ENCODE data around the gene KCNA5.

KCNA5 gene

DNA sequence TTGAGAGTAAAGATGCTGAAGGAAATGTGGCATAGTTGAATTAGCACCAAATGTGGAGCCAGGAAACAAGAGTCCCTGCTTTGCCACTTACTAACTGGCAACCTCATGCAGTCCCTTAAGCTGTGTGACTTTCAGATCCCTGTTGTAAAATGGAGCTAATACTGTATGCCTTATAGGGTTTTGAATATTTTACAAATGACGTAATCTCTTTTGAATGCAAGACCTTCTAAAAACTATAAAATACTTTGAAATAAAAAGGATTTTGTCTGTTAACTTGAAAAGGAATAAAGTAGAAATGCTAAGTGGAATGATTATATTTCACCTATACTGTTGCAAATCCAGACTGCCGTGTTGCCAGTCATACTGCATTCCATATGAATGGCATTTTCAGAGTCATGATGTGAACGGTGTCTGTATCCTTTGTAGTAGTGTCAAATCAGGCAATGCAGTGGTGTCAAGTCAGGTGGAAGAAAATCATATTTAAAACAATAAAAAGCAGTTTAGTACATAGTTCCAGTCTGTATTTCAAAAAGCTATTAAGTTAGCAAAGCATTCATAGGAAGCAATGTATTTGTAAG lies 21.3 kb downstream of the KCNA5 start:
- DNase-seq (ENCODE audit: low read depth in 2 of 2), result no peak

DNA sequence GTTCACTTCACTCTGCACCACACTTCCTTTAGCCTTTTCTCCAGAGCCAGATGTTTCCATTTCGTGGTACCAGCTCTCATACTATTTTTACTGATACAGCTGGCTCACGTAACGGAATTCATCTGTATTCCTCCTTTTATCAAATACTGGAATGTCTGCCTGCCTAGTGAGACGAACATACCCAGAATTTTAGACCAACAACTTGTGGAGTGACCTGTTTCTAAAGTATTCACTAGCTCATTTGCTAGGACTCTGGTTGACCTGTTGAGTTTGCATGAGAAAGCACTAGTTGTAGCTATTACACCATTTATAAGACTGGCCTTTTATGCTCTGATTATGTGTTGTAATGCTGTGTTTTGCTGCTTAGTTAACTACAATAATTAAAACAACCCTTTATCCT lies 22.6 kb downstream of the KCNA5 start:
- DNase-seq (ENCODE audit: low read depth in 2 of 2), result no peak

DNA sequence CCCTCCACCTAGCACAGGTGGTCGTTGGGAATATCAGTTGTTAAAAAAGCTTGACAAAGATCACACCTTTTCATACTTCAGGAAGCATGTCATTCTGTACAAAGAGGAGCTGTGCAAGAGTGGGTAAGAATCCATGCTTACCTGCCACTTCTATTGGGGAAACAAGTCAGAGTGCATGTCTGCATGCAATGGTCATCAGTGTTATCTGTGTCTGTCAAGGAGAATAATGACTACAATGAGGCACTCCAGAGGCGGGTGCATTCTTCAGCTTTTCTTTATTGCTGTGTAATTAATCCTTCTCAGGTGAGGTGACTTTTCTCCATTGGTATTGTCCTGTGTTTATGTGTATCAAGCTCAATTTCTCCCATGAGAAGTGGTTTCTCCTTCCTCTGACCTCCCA lies 24.4 kb downstream of the KCNA5 start:
- DNase-seq (ENCODE audit: low read depth in 2 of 2), result no peak

DNA sequence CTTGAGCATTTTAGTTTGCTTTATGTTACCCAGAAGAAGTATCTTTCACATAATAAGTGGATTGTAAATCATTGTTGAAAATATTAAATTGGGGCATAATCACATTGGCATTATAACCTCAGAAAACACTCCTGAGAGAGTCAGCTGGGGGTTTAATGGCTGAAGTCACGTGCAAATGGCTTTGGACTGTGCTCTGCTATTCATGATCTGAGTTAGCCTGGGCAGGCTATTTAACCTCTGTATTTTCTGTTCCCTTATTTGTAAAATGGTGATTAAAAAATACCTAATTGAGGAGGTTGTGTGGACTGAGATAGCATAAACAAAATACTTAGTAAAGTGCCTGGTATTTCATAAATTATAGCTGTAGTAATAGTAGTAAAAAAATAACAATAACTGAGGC lies 24.9 kb downstream of the KCNA5 start:
- no peak for DNase-seq (ENCODE audit: low read depth in 2 of 2)

DNA sequence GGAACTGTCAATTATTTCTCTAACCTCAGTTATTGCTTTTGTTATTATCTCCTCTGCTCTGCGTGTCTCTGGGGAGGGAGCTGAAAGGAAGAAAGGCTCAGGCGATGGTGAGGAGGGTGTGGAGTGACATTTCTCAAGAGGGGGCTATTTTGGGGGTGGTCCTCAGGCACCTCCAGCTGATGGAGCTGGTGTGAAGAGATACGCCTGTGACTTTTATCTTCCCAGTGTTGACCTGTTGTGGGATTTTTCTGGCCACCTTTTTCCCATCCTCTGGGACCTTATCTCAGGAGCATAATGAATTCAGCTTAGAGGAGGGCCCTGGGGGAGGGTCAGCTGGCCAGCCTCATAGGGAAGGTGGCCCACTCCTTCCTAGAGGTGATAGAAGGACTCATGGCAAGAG lies 26.4 kb downstream of the KCNA5 start:
- DNase-seq (ENCODE audit: low read depth in 2 of 2), result no peak

DNA sequence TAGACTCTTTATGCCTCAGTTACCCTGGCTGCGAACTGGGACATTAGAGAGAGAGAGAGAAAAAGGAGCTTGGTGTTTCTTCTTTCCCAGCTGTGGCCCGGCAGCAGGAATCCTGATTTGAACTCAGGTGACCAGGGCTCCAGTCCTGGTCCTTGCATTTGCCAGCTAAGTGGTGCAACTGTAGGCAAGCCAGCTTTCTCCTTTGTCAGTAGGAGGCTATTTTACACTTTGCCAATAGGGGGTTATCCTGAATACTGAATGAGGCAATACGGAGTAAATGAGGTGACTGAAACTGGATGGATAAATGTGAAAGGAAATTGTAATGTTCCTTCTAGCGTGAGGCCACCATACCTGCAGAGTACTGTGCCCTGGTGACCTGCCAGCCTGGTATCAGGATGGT lies 27.8 kb downstream of the KCNA5 start:
- no peak for DNase-seq (ENCODE audit: low read depth in 2 of 2)

DNA sequence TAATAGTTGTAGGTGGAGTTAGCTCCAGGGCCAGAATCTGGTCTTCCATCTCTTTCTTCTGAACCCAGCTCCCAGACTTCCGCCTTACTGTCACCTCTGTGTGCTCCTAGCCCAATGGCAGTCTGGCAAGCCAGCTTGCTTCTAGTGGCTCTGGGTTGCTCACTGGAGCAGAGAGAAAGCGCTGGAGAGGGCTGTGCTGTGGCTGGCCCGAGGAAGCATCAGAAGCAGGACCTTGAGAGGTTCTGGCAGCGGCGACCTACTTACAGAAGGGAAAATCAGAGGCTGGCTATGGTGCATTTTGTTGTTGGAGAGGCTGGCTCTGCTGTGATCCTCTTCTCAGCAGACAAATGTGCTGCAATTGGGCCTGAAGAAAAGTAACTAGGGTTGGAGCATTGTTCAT lies 28.6 kb downstream of the KCNA5 start:
- DNase-seq (ENCODE audit: low read depth in 2 of 2), result no peak

DNA sequence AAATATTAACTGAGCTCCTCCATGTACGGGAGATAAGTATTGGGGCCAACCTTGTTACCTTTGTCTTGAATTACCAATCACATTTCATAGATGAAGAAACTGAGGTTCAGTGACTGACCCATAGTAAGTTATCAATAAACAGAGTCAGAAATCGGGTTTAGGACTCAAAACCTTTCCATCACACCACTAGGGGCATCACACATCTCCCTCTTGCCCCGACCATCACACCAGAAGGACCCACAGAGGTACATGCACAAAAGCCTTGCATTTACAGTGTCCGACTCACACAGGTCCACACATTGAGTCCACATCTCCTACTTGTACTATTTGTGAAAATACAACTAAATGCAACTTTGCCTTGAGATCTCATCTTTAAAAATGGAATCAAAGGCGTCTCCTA lies 29.4 kb downstream of the KCNA5 start:
- DNase-seq (ENCODE audit: low read depth in 2 of 2), result no peak

DNA sequence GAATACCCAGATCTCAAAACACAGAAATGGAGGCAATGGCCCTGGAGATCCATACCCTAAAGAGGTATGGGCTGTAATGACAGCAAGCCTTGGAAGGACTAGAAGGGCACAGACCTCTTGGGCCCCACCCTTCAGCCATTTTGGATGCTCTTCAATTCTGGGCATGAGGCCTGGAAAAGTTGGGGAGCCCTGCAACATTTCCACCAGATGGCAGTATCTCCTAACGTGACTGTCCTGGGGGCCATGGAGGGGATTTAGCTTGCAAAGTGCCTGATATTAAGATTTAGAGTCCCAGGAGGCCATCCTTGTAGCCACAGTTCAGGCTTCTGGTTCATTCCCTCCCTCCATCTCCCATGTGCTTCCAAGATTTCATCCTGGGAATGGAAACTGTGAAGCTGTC lies 30.2 kb downstream of the KCNA5 start:
- DNase-seq (ENCODE audit: low read depth in 2 of 2), result no peak

DNA sequence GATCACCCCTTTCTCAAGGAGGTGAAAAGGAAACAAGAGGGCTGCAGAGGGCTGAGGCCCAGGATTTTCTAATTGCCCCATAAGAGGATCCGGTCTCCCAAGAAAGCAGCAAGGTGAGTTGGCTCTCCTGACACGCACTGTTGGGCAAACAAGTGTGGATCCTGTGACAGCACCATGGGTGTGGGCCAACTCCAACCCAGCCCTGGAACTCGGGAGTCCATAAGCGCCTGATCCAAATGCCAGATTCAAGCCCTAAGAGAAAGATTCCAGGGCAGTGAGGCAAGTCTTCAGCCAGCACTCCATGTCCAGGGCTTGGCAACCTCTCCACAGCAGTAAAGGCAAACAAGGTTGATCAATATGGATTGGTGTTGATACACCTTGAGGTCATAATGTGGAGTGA lies 33.1 kb downstream of the KCNA5 start:
- no peak for DNase-seq (ENCODE audit: low read depth in 2 of 2)

DNA sequence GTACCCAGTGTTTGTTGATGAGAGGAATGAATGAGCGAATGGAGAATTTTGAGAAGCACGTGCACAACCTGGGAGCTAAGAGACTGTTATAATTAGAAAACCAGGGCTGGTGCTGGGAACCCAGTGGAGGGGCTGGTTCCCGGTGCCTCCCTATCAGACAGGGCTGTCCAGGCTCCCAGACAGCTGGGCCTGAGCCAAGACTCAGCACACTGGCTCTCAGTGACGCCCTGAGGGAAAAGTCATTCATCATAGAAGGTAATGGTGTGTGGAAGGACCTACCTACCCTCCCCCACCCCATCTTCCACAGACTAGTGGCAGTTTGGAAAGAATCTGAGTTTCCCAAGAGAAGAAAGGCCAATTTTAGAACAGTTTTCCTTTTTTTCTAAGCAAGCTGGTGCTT lies 34.7 kb downstream of the KCNA5 start:
- no peak for DNase-seq (ENCODE audit: low read depth in 2 of 2)

DNA sequence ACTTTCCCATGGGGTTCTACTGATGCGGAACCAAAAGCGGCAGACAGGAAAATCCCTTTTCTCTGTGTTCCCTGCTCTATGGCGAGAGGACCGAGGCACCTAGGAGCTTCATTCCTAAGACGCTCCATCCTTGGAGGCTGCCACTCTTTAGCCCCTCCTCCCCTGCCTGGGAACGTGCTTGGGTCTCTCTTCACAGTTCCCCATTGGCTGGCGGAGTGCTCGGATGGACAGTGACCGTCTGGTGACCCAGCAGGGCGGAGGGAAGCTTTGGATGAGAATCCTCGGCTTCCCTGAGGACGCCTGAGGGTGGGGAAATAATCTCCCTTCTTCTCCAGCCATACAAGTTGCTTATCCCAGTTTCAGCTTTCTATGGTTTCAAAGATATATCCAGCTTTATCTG lies 37.3 kb downstream of the KCNA5 start:
- no peak for DNase-seq (ENCODE audit: low read depth in 2 of 2)

DNA sequence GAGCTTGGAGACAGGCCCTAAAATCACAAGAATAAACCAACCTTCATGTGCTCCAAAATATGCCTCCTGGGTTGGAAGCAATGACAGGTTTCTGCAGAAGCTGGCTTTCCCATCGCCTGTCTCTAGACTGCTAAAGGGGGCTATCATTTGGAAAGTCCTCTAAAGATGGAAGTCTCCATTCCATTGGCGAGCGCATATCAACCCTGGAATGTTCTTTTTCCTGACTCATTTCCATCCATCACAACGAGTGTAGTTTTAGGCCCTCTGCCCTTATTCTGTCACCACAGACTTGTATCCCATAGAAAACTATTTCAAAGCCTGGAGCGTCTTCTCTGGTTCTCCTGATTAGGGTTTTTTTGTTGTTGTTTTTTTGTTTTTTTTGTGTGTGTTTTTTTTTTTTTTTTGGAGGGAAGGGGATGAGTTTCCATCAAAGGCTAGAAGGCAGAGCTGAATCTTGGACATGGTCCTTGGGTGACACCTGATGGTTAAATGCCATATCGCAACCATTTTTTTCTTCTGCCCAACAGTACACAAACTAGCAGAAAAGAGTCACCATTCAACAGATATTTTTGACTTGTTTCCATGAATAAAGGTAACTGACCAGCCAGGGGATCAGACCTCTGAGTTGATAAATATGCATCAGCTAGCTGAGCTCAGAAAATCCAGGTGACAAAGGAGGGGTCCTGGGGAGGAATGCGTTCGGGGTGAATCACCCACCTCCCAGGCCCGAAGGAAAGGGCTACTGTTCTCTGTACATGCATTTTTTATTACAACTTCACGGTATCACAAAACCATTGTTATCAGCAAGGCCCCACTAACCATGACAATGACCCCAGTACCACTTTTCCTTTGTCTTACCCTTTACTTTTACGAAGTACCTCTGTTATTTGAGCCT lies 40.5 kb downstream of the KCNA5 start:
- no peak for DNase-seq (ENCODE audit: low read depth in 2 of 2)

DNA sequence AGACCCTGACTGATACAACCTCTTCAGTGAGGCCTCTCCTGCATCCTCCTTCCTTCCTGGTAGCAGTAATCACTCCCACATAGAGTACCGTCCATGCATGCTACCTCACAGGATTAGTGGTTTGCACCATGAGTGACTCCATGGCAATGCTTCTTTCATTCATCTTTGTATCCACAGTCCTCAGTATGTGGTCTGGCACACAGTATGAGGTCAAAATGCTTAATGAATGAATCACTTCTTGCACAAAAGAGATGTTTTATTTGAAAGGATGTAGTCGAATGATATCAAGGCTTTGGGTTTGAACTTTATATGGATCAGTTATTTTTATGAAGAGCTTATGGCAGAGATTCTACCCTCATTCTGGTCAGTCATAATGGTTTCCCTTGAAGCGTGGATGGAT lies 42.2 kb downstream of the KCNA5 start:
- no peak for DNase-seq (ENCODE audit: low read depth in 2 of 2)

DNA sequence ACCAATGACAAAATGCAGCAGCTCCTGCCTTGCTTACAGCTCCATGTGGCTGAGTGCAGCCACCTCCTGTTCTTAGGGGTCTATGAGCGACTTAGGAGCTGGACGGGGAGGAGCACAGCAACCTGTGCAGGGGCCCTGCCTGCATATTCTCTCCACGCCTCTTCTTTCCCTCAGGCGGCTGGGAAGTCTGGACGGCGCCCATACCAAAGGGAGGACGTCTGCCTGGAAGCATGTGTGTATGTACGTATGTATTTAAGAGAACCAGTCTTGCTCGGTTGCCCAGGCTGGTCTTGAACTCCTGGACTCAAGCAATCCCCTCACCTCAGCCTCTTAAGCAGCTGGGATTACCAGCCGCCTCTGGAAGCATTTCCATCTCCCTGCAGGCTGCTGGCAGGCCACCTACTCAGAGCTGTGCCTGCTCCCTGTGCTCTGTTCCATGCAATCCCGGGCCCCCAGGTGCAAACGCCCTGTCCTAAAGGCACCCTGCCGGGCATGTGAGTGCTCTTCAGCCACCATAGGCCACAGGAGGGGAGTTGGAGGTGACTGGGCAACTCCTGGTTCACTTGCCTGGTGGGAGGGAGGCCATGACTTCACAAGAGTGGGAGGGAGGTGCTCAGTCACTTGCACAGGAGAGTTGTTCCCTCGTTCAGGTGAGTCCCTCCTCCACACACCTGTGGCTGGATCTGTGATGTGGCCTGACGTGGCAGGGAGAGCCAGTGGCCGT lies 44.3 kb downstream of the KCNA5 start:
- DNase-seq (ENCODE audit: low read depth in 2 of 2), result no peak

DNA sequence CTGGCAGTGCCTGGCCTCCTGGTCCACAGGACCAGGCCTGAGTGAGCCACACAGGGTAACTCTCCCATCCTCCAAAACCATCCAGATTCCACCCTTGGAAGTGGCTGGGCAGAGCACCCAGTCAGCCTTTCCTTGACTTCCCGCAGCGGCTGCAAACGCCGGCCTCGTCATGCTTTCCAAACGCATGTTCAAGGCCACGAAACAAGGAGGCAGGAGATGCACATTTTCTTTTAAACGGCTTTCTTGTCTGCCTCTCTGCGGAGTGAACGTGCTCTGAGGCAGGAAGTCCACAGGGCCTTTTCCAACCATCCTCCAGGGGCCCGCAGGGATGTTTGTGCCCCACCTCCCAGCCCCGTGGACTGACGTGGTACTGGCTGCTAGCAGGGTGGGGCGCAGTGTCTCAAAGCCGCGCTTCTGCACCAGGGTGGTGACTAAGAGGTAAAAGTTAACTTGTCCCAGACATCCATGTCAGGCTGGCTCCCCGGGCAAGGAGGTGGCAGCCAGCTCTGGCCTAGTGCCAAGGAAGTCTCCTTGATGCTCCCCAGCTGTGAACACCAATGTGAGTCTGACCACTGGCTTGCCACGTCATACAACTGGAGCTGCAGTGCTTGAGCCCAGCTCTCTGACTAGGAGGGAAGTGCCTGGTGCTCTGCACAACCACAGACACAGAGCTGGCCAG lies 45.0 kb downstream of the KCNA5 start:
- DNase-seq (ENCODE audit: low read depth in 2 of 2), result no peak

DNA sequence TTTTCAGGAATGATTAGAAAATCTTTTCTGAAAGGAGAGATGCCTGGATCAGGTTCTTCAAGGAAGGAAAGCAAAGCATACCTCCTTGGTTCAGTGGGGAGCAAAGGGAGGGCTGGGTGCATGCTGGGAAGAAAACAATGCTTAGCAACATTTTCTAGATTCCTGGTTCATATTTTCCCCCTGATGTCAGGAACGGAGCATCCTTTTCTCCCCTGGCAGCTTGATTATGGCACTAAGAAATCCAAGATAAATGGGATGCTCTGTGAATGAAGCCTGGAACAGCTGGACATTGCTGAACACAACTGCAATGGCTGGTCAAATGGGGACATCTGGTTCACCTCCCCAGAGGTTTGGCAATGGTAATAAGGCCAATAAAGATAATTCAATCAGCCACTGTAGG lies 50.9 kb downstream of the KCNA5 start:
- DNase-seq (ENCODE audit: low read depth in 2 of 2), result no peak

DNA sequence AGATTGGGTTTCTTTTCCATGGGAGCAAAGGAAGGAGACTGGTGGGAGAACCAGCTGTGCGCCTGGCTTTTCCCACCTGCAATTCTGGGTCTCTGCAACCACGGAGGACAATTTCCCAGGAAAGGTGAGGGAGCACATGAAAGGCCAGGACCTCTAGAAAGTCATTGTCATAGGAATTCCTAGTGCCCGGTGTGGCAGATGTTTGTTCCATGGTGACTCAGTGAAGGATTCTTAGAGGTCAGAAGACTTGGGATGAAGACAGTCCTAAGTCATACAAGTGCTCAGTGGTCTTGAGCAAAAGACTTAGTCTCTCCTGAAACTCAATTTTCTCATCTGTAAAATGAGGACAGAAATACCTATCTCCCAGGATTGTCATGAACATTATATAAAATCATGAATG lies 51.3 kb downstream of the KCNA5 start:
- DNase-seq (ENCODE audit: low read depth in 2 of 2), result no peak

All from activated CD8-positive, alpha-beta memory T cell treated with anti-CD3 and anti-CD28 coated beads for 4 hours (primary cell).